Left ventricle myocardium inferior (tissue), 1 donor: ENCODE data around the gene ADAMTS9. TPM values are rescaled to one million over a fixed set of nuclear protein-coding genes. Genes with fewer than 3 reads are reported as not detected.

Experiments used
- DNase-seq: peaks from one replicate; pipeline ENCODE4 v3.0.0-alpha.2; 2020
- H3K27ac ChIP-seq: fragments of 200-600 bp; replicated peaks from 2 replicates; pipeline ENCODE4 v1.8.0; 2021
- H3K27me3 ChIP-seq: fragments of 200-600 bp; 2 replicates; pipeline ENCODE4 v1.8.0; 2021; ENCODE audit warnings: low read depth
- H3K36me3 ChIP-seq: fragments of 200-600 bp; 2 replicates; pipeline ENCODE4 v1.8.0; 2021
- H3K4me1 ChIP-seq: fragments of 200-600 bp; 2 replicates; pipeline ENCODE4 v1.8.0; 2021
- H3K4me3 ChIP-seq: fragments of 200-600 bp; 2 replicates; pipeline ENCODE4 v1.8.0; 2021; ENCODE audit warnings: mild to moderate bottlenecking, moderate library complexity
- H3K9me3 ChIP-seq: fragments of 200-600 bp; replicated peaks from 2 replicates; pipeline ENCODE4 v1.8.0; 2021
- intact Hi-C: fragments of 100-400 bp; cut with micrococcal nuclease; formaldehyde crosslinking; loops from one replicate; pipeline ENCODE4 v1.11.0; 2022
- total RNA-seq: library from RNA; stranded (reverse); fragmentation: NEBNext Ultra II Directional; extraction: Animal tissue kit (Norgen Biotek cat#: 25700); gene quantifications from one replicate; pipeline ENCODE4 v1.2.1, GENCODE V29; 2021
- TF ChIP-seq, protein P1 (sequence below): fragments of 200-600 bp; IDR thresholded peaks from 2 replicates; pipeline ENCODE4 v1.8.0; 2021; ENCODE audit warnings: antibody characterized with exemption, mild to moderate bottlenecking, borderline replicate concordance
- donor health status: DM: no; HTN: yes; CAD: no; lungs with severe emphysema.

The ADAMTS9 gene
- total RNA-seq, 1 donor from 2014 or later, result 14.7 TPM

DNA sequence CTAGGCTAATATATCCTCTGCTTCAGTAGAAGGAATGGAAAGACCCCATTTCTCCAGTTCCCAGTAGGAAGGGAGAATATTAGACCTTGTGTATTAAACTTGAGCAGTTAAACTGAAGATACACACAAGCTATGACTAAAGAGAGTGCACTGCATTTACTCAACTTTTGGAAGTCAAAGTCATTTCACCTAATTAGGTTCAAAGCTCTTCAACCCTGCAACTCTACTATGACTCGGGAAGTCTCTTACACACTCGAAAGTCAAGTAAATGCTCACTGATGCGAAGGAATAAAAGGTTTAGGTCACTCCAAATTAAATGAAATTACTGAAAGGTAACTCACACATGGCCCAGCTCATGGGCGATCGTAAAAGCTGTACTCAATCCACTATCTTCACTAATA, 33.8 kb downstream of the ADAMTS9 start:
- Histone ChIP-seq H3K4me3 (no peak overlapping the region), H3K9me3 (no peaks in the 10 kb centered on the region), H3K36me3 (peaks cover 72% of the 10 kb centered on the region), H3K27ac (no peak overlapping the region), H3K4me1 (peaks cover 39% of the 10 kb centered on the region), H3K27me3 (no peaks in the 10 kb centered on the region)
- intact Hi-C loops, result no loop called here
- TF ChIP-seq, protein P1, sequence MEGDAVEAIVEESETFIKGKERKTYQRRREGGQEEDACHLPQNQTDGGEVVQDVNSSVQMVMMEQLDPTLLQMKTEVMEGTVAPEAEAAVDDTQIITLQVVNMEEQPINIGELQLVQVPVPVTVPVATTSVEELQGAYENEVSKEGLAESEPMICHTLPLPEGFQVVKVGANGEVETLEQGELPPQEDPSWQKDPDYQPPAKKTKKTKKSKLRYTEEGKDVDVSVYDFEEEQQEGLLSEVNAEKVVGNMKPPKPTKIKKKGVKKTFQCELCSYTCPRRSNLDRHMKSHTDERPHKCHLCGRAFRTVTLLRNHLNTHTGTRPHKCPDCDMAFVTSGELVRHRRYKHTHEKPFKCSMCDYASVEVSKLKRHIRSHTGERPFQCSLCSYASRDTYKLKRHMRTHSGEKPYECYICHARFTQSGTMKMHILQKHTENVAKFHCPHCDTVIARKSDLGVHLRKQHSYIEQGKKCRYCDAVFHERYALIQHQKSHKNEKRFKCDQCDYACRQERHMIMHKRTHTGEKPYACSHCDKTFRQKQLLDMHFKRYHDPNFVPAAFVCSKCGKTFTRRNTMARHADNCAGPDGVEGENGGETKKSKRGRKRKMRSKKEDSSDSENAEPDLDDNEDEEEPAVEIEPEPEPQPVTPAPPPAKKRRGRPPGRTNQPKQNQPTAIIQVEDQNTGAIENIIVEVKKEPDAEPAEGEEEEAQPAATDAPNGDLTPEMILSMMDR, result no peak
- DNase-seq, result no peak

- H3K4me1 ChIP-seq, result peaks cover 42% of the 10 kb centered on the region
- TF ChIP-seq, protein P1, result no peak
- intact Hi-C loops, result no loop called here
- H3K27ac ChIP-seq, result no peak overlapping the region
- no peak overlapping the region for H3K4me3 ChIP-seq
- H3K36me3 ChIP-seq, result peaks cover 74% of the 10 kb centered on the region
- no peaks in the 10 kb centered on the region for H3K9me3 ChIP-seq
- DNase-seq, result no peak
- no peaks in the 10 kb centered on the region for H3K27me3 ChIP-seq
These were observed 34.7 kb downstream of the ADAMTS9 start for GRCh38 chr3:64653101-64653500.

DNA sequence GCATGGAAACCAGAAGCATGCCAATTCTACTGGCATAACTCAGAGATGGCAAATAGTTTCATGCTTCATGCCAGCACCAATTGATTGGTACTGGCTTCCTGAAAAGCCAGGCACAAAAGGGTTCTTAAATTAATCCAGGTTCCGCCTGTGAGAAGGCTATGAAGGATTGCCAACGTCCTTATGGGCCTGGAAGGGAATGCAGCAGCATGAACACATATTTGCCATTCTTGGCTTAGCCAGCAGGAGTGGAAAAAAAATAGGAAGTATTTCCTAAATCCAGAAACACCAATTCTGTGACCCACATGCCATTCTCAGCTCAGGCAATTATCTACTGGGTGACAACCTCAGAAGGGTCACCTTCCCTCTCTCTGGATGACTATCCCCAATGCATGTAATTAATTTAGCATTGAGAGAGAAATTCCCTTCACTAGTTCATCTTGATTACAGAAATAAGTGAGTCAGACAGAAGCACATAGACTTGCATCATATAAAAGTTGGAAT, 36.0 kb downstream of the ADAMTS9 start:
- TF ChIP-seq, protein P1, result no peak
- DNase-seq, result no peak
- Histone ChIP-seq H3K27me3 (no peaks in the 10 kb centered on the region), H3K4me1 (peaks cover 42% of the 10 kb centered on the region), H3K36me3 (peaks cover 75% of the 10 kb centered on the region), H3K9me3 (no peaks in the 10 kb centered on the region), H3K4me3 (no peak overlapping the region), H3K27ac (peak overlapping the region; percentile 50)
- intact Hi-C loops, result no loop called here

DNA sequence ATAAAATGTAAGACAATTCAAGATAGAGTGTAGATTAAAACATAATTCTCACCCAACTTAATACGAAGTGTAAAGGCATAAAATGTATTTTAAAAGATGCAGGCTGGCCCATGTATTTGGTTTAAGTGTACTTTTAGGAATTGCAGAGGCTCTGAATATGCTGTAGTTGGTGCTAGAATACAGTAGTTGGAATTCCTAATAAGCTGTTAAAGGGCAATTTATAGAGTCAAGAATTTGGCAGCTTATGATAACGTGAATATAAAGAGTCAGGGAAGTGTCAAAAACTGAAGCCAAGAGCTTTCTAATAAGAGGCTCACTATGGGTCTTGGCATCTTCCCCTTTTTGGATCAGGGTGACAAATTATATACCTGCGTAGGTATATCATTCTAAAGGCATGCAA, 36.5 kb downstream of the ADAMTS9 start:
- Histone ChIP-seq H3K36me3 (peaks cover 76% of the 10 kb centered on the region), H3K9me3 (no peaks in the 10 kb centered on the region), H3K4me3 (no peak overlapping the region), H3K27ac (peak overlapping the region; percentile 50), H3K4me1 (peaks cover 42% of the 10 kb centered on the region), H3K27me3 (no peaks in the 10 kb centered on the region)
- TF ChIP-seq, protein P1, result peak; percentile 40
- no peak for DNase-seq
- intact Hi-C loops, result no loop called here

GRCh38 chr3:64650715-64651114, 37.1 kb downstream of the ADAMTS9 start:
- no peak for DNase-seq
- Histone ChIP-seq H3K4me1 (peaks cover 42% of the 10 kb centered on the region), H3K4me3 (no peak overlapping the region), H3K9me3 (no peaks in the 10 kb centered on the region), H3K27me3 (no peaks in the 10 kb centered on the region), H3K36me3 (peaks cover 76% of the 10 kb centered on the region), H3K27ac (peak overlapping the region; percentile 50)
- intact Hi-C loops, result no loop called here
- TF ChIP-seq, protein P1, result no peak

DNA sequence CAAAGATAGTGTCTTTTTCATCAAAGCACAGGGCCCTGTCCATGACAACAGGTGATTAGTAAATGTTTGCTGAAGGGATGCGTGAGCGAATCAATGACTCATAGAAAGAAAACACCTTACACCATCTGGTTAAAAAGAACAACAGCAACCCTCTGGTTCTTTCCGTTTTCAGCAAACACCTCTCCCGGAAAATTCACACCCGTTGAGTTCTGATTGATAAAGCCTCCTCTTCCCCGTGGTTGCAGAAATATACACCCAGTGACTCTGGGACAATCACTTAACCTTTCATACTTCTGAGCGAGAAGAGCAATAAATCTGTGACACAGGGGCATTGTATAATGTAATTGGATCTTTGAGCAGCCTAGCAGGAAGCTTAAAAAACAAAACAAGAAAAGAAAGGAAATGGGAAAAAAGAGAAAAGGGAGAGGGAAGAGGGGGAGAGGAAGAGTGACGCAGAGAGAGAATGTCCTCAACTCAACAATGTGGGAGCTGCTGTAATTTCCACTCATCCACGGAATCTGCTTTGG, 37.6 kb downstream of the ADAMTS9 start:
- no peak overlapping the region for H3K4me3 ChIP-seq
- H3K36me3 ChIP-seq, result peaks cover 76% of the 10 kb centered on the region
- no peaks in the 10 kb centered on the region for H3K27me3 ChIP-seq
- H3K27ac ChIP-seq, result peak overlapping the region; percentile 50
- TF ChIP-seq, protein P1, result no peak
- DNase-seq, result no peak
- H3K9me3 ChIP-seq, result no peaks in the 10 kb centered on the region
- intact Hi-C loops, result no loop called here
- H3K4me1 ChIP-seq, result peaks cover 42% of the 10 kb centered on the region
